Activated CD4-positive, alpha-beta T cell treated with anti-CD3 and anti-CD28 coated beads for 48 hours (primary cell): ENCODE data around the gene LTB.
A peak's percentile ranks its signal among the peaks of the same experiment; 100 is the strongest.
"Not testable (repeated sequence)": the region's sequence is repeated elsewhere in the genome, so short reads cannot be mapped to it uniquely, and the experiment has no call there.

Source experiments
- DNase-seq: peaks from one replicate; pipeline ENCODE4 v3.0.0-alpha.2; 2020

LTB gene

DNA sequence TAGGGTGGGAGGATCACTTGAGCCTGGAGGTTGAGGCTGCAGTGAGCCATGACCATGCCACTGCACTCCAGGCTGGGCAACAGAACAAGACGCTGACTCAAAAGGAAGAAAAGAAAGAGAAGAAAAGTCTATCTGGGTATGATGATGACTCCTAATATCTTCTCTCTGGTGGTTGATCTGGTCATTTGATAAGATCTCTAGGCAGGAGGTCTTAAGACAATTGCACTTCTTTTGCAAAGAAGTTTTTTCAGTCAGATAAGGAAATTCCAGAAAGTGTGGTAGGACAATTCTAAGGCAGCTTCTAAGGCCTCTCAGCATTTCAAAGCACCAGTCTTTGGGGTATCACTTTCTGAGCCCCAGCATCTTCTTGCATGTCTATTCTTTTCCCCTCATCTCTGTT is 25.1 kb upstream of the LTB start:
- DNase-seq, result no peak

DNA sequence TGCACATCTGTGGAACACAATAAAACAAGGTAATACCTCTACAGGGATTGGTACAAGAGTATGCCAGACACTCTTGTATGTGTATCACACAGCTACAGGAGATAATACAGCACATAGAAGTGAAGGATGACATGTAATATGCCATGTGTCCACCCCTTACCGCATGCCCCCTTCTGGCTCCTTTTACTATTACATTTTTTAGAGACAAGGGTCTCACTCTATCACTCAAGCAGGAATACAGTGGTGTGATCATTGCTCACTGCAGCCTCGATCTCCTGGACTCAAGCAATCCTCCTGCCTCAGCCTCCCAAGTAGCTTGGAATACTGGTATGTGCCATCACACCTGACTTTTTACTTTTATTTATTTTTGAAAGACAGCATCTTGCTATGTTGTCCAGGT is 14.8 kb upstream of the LTB start:
- peak; percentile 51 for DNase-seq

DNA sequence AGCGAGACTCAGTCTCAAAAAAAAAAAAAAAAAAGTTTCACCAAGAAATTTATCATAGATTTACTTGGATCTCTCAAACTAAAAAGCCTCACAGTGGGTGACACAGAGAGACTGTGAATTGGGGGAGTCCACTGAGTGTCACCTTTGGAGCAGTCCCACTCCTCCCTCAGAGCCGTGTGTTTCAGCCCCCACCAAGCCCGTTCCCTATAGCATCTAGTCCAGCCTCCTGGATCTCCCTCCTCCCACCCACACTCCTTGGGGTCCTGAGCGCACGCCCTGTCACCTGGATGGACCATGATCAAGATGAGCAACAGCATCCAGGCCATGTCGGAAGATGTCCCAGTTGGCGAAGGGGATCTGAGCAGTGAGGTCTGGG is 10.2 kb upstream of the LTB start:
- DNase-seq, result no peak

- not testable (repeated sequence) for DNase-seq
Measured at GRCh38 chr6:31590691-31591090, 8.5 kb upstream of the LTB start.

GRCh38 chr6:31588871-31589650 is 6.8 kb upstream of the LTB start:
- DNase-seq, result no peak

DNA sequence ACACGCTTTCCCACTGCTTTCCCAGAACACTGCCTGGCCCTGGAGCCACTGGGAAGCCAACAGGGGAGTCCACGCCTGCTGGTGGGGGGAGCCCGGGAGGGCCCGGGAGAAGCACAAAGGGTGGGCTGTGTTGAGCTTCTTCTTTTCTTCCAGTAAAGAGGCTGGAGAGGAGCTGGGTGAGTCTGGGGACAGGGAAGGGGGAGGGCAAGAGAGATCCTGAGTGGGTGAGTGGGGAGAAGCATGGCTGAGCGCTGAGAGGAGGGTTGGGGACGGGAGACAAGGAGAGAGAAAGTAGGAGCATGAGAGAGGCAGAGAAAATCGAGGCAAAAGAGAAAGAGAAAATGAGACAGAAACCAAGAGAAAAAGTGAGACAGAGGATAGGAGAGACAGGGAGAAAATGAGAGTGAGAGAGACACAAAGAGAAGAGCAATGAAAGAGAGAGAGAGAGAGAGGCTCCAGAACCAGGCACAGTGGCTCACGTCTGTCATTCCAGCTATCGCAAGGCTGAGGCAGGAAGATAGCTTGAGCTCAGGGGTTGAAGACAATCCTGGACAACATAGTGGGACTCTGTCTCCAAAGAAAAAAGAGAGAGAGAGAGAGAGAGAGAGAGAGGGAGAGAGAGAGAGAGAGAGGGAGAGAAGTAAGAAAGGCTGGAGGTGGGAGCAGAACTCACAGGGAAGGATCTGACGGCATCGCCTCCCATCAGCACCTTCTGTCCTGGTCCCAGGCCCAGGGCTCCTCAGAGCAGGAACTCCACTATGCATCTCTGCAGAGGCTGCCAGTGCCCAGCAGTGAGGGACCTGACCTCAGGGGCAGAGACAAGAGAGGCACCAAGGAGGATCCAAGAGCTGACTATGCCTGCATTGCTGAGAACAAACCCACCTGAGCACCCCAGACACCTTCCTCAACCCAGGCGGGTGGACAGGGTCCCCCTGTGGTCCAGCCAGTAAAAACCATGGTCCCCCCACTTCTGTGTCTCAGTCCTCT is 5.9 kb upstream of the LTB start:
- DNase-seq, result no peak

DNA sequence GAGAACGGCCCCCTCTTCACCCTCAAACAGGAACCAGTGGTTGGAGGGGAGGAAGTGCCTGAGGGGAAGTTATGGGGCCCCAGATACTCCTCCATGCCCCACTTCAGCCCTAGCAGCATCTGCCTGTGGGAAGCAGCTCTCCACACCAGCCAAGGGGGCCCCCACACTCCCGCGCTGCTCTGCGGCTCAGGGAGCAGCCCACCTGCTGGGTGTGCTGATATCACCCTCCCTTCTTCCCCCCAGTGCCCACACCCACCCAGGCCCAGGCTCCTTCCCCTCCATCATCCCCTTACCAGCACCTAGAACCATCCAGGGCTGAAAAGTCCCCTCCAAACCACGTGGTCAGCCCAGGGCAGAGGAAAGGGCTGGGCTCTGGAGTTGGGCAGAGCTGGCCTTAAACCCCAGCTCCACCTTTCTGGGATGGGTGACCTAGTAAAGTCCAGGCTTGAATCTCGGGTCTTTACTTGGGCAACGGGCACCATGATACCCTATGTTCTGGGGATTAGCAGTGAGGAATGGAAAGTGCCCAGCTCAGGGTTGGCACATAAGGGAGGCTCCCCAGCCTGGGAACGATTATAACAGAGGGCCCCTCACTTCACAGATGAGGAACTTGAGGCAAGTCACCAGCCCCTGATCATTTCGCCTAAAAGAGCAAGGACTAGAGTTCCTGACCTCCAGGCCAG is 4.5 kb upstream of the LTB start:
- peak; percentile 15 for DNase-seq

GRCh38 chr6:31586008-31586407 is 3.8 kb upstream of the LTB start, which contains the start of gene LST1:
LST1 (plus strand) TSS chr6:31586277; CDS start chr6:31587300, 1,023 bp downstream.
- peak; percentile 14 for DNase-seq

DNA sequence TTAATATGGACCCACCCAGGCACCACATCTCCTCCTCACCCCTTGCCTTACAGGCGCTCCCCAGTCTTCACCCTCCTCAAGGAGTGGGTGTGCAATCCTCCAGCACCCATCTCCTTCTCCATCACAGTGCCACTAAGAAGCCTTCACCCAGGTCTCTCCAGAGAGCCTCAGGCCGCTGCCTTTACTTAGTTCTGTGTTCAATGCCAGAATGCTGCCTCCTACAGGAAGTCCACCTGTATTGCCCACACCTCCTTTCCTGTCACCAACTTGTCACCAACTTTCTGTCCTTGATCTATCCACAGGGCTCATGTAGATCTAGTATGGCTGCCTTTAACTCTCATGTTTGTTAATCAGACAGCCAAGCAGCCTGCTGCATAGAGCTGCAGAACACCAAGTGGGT is 3.3 kb upstream of the LTB start:
- peak; percentile 73 for DNase-seq

- peak; percentile 24 for DNase-seq
Measured at GRCh38 chr6:31581434-31582229, 592 bp downstream of the LTB start.

DNA sequence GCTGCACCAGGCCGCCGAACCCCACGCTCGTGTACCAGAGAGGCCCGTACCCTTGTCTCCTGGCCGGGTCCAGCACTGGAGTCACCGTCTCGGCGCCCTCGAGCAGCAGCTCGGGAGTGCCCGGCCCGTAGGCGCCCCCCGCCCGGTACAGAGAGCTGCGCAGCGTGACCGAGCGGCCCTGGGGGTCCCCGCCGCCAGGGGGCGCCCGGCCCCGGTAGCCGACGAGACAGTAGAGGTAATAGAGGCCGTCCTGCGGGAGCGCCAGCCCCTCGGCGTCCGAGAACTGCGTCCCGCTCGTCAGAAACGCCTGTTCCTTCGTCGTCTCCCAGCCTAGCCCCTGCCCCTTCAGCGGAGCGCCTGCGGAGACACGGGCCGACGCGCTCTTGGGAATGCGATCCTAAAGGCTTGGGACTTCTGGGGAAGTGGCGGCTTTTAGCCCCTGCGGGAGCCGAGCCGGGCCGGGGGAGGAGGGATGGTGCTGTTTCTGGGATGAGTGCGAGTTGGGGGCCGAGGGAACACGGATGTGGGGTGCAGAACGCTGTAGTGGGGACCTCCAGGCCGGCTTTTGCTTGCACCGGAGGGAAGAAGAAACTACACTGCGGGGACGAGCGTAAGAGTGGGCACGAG is 1.3 kb downstream of the LTB start:
- peak; percentile 92 for DNase-seq

GRCh38 chr6:31580438-31580740 is 1.8 kb downstream of the LTB start:
- peak; percentile 28 for DNase-seq

DNA sequence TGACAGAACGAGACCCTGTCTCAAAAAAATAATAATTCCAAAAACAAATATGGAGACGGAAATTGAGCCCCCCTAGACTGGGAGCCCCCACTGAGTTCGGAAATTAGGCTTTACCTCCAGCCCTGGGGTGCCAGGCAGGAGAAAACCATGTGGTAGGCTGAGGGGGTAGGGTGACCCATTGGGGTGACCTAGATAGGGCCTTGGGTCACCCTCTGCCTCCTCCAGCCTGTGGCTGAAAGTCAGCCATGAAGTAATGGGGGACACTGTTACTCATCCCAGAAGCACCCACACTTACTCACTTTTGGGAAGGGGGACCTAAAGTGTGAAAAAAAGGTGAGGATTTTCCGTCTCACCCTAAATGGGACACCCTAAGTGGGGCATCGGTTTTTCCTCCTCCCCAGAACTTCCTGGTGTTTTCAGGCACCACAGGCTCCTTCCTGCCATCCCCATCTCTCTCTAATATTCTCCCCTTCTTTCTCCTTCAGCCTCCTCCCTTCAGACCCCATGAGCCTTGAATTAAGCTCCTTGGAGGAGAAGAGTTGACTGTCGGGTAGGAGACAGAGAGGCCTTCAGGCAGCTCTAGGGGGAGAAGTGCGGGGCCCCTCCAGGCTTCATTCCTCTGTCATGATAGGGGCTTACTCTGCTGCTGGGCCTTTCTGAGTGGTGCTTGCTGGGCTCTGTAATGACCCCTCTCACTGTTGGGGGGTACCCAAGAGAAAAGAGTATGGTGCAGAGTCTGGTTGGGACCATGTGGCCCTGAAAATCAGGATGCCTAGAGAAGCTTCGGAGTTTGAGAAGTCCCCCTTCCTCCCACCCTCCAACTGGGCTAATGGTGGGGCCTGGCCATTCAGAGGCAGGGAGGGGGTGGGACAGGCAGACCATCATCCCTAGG is 2.4 kb downstream of the LTB start:
- DNase-seq, result peak; percentile 51

DNA sequence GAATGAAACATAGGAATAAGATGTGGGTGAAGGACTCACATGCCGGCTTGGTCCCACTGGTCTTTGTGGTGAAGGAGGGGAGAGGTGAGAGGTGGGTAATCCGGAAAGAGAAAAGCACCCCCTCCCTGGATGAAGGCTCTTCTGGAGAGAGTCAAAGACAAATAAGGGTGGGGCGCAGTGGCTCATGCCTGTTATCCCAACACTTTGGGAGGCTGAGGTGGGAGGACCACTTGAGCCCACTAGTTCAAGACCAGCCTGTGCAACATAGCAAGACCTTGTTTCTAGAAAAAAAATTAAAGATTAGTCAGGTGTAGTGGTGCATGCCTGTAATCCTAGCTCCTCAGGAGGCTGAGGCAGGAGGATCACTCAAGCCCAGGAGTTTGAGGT is 3.1 kb downstream of the LTB start:
- DNase-seq, result peak; percentile 34

- DNase-seq, result peak; percentile 47
Measured at GRCh38 chr6:31578184-31579118, 3.8 kb downstream of the LTB start.

DNA sequence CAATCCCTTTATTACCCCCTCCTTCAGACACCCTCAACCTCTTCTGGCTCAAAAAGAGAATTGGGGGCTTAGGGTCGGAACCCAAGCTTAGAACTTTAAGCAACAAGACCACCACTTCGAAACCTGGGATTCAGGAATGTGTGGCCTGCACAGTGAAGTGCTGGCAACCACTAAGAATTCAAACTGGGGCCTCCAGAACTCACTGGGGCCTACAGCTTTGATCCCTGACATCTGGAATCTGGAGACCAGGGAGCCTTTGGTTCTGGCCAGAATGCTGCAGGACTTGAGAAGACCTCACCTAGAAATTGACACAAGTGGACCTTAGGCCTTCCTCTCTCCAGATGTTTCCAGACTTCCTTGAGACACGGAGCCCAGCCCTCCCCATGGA is 4.7 kb downstream of the LTB start:
- no peak for DNase-seq

DNA sequence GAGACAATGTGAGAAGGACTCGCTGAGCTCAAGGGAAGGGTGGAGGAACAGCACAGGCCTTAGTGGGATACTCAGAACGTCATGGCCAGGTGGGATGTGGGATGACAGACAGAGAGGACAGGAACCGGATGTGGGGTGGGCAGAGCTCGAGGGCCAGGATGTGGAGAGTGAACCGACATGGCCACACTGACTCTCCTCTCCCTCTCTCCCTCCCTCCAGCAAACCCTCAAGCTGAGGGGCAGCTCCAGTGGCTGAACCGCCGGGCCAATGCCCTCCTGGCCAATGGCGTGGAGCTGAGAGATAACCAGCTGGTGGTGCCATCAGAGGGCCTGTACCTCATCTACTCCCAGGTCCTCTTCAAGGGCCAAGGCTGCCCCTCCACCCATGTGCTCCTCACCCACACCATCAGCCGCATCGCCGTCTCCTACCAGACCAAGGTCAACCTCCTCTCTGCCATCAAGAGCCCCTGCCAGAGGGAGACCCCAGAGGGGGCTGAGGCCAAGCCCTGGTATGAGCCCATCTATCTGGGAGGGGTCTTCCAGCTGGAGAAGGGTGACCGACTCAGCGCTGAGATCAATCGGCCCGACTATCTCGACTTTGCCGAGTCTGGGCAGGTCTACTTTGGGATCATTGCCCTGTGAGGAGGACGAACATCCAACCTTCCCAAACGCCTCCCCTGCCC is 5.2 kb downstream of the LTB start:
- peak; percentile 67 for DNase-seq

DNA sequence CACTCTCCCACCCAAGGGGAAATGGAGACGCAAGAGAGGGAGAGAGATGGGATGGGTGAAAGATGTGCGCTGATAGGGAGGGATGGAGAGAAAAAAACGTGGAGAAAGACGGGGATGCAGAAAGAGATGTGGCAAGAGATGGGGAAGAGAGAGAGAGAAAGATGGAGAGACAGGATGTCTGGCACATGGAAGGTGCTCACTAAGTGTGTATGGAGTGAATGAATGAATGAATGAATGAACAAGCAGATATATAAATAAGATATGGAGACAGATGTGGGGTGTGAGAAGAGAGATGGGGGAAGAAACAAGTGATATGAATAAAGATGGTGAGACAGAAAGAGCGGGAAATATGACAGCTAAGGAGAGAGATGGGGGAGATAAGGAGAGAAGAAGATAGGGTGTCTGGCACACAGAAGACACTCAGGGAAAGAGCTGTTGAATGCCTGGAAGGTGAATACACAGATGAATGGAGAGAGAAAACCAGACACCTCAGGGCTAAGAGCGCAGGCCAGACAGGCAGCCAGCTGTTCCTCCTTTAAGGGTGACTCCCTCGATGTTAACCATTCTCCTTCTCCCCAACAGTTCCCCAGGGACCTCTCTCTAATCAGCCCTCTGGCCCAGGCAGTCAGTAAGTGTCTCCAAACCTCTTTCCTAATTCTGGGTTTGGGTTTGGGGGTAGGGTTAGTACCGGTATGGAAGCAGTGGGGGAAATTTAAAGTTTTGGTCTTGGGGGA is 6.1 kb downstream of the LTB start:
- DNase-seq, result no peak
